ENCODE data around the gene SATB2.

SATB2 gene

DNA sequence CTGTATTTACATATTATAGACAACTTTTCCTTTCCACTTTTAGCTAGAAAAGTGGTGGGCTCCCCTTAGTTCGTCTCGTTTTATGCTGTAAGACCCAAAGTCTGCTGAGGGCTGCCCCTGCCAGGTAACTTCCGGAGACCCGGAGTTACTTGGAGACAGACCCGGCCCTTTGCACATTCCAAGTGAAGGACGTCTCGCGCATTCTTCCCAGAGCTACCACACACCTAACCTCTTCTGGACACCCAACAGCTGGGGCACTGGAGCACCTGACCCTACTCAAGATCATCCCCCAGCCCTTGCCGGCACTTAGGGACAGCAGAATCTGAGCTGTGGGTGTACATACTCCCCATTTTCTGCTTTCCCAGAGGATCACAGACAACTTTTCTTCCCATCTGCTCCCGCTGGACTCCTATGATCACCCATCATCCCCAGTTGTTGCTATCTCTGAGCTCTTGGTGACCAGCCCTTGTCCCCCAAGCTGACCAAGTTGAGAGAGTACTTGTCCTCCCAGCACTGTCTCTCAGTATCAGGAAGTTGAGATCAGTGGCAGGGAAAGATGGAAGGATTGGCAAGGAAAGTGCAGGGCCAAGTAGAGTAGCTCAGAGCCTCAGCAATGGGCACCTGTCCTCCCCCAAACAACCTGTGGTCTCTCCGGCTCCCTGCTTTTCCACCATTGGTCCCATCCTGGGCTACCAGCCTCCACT lies 8.4 kb upstream of the SATB2 start:
- DNase-seq, result no peak

DNA sequence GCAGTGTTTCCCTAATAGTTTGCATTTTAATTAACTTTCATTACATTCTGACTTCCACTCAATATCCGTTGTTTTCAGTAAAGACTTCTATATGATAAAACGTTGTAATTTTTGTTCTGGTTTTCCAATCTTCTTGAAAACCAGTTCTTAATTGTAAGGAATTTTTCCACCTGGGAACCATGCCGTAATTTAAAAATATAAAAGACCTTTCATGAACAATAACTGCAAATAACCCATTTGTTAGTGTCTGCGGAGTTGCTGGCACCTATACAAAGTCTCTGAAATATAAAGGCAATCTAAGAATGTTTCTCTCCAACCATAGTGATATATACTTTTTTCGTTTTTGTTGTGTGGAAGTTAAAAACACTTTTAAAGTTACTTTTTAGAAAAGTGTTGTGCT lies 7.7 kb upstream of the SATB2 start:
- no peak for DNase-seq

DNA sequence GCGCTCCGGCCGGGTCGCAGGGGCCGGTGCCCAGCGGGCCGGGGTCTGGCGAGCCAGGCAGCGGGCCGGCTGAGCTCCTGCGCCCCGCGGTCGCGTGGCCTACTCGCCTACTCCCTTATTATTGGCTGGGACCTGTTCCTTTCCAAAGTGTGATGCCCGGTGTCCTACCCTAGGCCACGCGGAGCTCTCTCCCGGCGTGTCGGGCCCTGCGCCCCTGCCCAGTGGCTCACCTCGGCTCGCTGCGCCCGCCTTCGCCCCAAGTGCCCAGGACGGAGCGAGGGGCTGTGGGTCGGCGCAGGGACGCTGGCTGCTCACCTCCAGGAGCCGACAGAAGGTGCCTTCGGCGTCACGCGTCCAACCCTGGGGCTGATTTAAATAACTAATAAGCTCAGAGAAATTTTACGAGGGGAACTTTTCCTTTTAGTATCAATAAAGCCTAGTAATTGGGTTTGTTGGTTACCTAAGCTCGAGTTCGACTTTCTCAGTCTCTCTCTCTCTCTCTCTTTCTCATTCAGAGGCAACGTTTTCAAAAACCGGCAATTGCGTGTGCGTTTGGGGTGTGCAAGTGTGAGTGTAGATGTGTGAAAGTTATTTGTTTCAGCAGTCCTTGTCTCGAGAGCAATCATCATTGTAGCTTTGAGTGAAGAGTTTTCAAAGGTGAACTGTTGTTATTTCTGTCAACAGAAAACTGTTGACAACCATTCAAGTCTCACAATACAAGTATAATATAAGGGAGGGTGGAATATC lies 7.0 kb upstream of the SATB2 start:
- no peak for DNase-seq

DNA sequence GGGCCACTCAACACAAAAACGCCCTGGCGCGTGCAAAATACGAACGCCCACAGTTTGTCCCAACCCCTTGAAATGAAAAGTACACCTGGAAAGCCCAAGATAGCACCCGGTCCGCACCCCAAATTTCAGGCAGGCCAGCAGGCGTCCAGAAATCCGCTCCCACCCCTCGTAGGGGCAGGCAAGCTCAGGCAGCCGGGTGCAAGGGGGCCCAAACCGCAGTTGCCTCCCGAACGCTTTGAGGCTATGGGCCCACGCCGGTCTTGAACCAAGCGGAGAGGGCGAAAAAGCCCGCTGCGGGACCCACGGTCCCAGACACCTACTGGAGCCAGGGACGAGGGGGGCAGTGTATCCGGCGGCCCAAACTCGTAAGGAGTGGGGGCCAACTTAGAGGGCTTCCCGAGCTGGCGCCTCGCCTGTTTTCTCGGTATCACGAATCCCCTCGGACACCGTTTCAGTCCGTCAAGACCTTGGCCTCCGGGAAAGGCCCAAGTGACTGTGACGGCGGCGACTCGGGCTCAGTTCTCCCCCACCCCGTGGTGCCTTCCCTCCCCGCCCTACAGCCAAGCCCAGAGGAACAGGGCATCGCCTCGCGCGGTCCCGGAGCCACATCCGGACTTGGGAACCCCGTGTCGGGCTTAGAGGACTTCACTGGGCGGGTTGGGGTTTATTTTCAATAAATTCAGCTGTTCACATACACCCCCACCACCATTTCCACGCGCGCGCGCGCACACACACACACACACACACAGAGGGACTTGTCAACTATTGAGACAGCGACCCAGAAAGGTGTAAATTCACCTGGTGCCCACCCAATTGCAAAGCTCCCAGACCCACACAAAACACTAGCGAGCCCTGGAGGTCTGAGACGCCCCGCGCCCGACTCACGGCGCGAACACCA lies 6.2 kb upstream of the SATB2 start:
- DNase-seq, result no peak

DNA sequence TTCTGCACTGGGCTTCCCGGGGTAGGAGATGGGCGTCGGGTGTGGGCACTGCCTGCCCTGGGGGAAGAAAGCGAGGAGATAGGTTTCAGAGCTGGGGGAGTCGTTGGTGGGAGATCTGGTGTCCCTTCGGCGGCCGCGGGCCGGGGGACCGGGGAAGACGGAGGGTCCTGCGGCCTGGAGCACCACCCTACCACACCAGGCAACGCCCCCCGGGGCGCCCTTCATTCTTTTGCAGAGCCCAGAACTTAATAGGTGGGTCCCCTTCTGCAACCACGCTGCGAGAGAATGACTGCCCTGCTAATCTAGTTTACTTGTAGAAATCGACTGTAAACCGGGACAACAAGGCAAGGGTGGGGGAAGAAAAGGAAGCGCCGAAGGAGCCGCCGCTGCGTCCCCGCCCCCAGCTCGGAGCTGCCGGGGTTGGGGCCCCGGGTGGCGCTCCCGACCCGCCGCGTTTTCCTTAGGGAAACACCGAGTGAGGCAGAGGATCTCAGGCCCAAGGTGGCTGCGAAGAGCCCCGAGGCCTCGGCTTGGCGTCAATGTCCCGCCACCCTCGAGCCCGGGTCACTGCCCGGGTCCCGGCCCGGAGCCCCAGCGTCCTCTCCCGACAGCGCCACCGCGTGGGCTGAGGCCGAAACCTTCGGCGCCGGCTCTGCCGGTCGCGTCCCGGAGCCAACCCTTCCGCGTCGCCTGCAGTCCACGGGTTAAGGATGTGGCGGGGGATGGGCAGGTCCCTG lies 5.4 kb upstream of the SATB2 start:
- DNase-seq, result peak; percentile 69

DNA sequence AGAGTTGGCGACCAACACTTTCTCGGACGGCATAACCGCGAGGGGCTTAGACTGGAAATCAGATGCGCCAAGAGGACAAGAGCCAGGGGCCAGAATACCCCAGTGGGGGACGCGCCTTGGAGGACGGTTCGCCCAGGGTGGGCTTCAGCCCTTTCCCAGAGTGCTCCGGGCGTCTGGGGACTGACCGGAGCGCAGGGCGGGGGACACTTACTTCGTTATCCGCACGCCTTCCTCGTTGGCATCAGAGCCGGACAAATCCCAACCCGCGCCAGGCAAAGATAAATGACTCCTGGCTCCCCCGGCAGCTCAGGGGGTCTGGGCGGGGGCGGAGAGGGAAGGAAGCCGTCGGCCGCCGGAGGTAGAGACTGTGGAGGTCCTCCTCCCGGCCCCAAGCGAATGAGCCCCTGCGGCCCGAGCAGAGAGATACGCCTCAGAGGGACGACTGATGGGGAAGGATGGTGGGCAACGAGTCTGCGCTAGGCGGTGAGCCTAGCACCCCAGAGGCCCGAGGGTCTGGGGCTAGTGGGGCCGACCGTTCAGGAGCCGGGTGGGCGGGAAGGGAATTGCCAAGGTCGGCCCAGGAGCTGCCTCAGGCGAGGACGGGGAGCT lies 4.7 kb upstream of the SATB2 start:
- no peak for DNase-seq

DNA sequence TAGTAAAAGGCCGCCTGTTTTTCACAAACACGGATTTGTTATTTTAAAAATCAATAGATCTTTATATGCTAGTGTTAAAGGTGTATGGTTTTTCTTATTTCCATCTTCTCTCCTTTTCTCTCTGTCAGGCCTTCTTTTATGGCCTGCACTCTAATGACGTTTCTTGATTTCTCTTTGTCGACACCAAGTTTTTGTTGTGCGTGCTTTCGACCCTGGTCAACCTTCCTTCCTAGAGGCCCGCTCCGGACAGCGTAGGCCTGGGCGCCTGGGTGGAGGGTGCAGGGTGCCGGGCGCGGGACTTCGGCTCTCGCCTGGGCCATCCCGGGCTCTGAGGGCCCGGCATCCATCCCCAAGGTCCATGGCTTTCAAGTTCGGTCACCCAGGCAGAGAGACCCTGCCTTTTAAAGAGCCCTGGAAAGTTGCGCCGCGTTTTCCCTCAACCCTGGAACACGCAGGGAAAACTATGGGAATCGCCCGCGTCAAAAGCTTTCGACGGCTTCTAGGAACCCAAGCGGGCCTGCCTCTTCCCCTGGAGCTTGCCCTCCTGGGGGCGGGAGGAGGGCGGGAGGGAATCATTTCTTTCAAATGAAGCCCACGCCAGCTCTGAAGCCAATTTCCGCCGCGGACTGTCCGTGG lies 4.1 kb upstream of the SATB2 start:
- no peak for DNase-seq

DNA sequence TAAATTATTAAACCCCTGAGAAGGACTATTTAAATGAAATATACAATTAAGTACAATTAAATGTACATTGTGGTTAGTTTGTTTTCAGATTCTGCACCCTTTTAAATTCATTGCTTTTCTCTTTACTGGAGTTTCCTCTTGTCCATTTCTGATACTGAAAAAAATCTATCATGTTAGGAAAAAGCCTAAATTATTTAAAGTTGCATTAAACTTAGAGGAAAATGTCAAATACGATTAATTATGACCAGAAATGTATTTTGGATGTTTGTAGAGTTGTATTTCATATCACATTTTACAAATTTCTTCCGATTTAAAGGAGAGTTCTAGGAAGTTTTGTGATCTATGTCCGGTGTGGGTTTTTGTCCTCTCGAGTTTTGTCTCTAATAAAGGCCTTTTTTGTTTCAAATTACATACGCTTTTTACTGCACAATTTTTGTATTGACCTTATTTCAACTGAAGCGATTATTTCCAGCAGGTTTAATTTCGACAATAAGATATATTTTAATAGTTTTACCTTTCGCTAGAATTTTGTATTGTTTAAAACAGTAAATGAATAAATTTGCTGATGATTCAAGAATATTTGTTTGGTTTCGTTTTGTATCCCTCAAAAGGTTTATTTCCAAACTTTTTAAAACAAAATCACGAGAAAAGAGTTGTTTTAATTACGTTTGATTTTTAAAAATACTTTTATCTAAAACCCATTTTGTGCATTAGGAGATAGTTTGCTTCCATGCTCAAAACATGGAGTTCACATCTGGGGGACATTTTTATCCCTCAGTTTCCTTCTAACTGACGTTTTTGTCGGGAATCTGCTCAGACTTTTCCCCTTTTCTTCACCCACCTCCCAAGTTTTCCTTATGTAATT lies 3.3 kb upstream of the SATB2 start:
- DNase-seq, result no peak

DNA sequence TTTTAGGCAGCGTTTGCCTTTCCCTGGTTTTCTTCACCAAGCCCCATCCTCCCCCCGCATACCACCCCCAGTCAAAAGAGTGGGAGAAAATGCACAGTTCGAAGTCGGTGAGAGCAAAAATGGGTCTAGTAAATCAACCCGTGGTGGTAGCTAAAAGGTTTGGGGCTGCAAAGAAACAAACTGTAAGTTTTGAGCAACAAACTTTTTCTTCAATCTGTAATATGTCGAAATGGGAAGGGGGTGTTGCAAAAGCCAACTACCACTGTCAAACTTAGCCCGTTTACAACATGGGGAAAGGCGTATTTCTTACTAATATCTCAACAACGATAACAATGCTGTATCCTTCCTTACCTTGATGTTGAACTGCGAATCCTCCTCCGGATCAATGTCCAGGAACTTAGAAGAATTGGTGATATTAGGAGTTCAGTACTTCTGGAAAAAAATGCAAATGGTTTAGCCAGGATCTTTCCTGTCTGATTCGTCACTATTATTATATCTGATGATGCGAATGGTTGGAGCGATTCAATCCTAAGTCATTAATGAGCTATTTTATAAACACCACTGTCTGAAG lies 2.4 kb upstream of the SATB2 start:
- DNase-seq, result peak; percentile 52

DNA sequence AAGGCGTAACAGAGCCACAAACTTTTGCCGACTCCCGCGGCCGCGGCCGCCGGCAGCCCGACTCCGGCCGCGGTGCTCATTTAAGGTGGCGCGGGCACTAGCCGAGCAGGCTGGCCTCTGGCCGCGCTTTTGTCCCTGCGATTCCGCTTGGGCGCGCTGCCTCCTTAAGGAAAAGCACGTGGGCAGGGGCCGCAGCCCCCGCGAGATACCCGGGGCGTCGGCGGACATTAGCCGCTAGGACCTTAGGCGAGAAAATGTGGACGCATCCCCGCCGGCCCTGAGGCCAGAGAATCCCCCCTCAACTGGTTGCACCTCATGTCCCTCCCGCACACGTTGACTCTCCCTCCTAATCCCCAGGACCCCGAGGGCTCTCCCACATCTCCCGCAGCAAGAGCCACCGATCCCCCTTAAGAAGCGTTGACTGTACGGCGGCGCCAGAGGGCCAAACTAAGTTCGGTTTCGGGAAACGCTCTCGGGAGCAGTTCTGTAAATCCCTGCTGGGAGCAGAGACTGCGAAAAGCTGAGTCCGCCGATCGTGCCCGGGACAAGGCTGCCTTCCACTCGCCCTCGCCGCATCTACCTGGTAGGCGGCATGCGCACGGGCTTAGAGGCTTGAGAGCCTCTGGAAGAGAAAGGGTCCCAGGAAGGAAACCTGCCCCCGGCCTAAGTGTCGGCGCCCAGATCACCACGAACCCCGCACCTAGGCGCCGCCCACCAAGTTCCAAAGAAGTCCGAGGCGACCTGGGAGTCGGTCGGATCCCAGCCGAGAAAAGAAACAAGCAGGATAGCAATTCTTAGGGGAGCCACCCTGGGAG lies 1.8 kb upstream of the SATB2 start:
- DNase-seq, result peak; percentile 97

DNA sequence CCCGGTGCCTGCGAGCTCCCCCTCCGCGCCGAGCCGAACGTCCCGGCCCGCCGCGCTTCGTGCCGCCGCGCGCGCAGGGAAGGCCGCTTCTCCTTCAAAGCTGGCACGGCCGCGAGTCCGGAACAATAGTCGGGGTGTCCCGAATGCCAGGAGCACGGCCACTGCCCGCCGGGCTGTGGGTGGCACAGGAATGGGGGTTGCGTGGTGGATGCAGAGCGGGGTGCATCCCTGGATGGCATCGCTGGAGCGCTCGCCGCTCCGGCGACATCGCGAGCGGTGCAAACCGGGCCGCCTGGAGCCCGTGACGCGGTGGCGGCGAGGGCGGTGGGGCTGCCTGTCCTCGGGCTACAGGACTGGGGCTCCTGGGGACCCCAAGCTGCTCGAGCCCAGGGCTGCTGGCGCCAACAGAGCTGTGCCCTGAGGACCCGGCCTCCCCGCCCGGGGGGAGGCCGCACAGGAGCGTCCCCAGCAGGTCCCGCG lies 1.1 kb upstream of the SATB2 start:
- no peak for DNase-seq

DNA sequence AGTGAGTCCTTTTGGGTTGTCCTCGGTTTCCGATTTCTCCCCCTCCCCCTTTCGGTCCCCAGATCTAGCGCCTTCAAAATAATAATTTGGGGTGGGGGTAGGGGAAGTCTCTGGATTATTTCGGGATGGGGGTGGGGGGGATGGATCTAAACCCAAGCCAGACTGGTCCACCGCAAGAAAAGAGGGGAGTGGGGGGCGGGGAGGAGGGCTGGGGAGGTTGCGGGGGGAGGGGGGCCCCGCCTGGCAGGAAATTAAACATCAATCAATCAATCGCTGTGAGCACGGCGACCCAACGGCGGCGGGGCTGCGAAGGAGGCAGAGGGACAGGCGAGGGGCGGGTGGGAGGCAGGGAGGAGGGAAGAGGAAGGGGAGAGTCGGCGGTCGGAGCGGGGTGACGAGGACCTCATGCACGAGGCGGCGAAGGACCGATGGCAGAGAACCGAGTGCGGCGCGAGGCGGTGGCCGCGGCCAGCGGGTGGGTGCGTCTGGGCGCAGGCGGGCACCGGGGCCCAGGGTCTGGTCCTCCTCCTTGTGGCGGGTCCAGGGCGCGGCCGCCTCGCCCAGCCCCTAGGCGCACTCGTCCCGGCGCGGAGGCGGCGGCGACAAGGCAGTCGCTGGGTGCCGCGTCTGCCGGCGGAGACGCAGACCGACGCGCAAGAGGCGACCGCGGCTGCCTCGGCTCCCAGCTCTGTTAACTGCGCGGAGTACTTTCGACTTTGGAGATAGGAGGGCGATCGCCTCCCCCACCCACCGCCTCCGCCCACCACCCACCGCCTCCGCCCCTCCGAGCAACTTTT lies 468 bp upstream of the SATB2 start:
- DNase-seq, result peak; percentile 76

DNA sequence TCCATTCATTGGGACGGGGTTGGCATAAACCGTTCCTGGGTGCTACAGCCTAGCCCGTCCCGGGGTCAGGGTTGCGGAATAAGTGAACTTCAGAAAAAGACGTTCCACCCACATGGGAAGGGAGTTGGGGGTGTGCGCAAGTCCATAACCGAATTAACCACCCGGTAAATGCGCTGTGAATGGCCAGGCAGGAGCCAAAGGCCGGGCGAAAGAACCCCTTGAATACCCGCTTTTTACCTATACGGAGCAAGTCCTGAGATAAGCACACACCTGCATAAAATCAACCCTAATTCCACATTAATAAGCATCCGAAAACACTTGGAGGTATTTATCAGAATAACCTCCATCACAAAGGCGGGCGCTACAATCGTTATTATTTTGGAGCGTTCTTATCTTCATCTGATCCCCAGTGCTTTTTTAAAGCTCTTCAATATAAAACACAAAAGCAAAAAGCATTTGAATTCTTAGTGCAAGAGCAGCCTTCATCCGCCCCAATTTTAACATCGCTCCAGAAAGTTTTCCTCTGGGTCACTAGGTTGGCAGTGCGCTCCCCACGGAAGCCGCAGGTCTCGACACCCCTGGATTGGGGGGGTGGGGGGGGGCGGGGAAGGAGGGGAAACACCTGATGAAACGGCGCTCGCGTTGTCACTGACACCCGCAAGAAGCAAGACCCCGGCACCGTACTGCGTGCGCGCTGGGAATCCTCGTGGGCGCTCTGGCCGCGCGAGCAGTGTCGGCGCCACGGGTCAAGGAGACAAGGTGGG lies 1.2 kb downstream of the SATB2 start:
- no peak for DNase-seq

DNA sequence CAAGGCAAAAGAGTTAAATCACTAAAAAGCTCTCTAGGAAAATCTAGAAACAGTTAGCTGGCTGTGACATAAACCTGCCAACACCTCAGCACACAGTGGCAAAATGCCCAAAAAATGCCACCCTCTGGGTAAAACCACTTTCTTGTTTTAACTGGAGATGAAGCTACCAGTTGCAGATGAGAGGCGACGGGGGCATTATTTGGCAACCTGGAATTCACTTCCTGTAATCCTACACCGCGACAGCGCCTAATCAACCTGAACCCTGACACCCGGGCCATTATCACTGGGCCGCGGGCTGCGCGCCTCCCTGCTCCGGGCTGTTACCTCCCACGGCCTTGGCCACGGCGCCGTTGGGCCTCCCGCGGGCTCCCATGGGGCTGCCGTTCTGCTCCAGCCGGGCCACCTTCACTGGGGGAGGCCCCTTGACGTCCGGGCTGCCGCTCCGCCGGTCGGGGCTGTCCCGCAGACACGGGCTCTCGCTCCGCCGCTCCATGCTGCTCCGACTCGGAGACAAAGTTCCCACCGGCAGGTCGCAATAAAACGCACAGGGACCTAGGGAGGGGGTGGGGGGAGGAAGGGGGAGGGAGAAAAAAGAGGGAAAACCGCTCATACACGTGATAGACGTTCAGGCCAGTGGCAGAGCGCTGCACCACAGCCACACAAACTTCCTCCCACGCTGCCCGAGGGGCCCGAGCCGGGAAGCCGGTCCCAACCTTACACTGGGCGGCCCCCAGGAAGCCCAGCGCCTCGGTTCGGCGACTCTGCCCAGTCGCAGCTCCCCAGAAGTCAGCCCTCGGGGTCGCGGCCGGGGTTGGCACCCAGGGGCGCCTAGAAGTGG lies 2.0 kb downstream of the SATB2 start:
- DNase-seq, result no peak

DNA sequence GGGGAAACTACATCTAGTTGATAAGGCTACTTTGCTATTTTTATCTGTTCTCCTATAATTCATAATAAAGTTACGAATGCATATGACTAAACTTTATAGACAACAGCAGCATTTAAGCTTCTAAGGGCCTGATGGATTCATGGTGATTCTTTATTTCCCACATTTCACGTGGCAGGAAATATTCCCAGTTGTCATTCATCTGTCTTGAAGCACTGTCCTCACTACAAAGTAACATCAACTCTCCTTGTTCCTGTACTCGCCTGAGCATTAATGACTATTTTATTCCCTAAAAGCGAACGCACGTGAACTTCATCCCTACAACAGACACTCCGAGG lies 2.6 kb downstream of the SATB2 start:
- no peak for DNase-seq

DNA sequence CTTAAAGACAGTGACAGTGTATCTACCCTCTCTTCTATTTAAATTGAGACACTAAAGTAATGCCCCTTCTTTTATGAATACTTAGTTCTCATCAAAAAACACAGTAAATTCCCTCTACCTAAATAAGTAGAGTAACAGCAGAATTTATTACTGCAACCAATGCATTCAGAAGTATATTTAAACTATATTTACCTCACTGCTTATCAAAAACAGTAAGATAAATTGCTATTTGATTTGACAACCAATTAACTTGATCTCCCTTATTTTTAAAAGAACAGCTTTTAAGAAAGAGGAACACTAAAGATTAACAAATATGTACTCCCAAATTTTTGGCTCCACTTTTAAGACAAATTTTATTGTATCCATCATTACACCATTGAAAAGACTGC lies 4.8 kb downstream of the SATB2 start:
- no peak for DNase-seq

Data from fibroblast of skin of right biceps (primary cell).